ENCODE data around the gene CST11.

Gene CST11

DNA sequence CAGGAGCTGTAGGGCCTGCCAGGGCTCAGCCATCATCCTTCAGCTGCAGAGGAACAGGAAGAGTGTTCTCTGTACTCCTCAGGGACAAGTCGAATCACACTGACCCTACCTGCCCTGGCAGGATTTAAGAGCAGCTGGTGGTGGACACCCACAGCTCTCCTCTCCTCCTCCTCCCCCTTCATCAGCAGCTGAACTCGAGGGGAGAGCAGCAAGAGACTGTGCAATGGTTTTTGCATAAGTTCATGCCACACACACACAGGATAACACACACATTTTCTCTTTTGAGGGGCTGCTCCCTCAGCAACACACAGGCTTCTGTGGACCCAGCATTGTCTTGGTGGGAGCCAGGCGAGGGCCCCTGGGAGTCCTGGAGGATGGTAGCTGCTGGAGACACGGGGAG lies at the start of gene CST11:
TSS of gene CST11 (minus strand) at position 101 of the 400 bp plus-strand sequence. CDS start at position 36, 65 bp downstream.
- Histone ChIP-seq H3K9ac (no peak within 1 kb of the TSS), H3K27me3 (ENCODE audit: control insufficient read depth, insufficient read depth, low read length) (no peaks in the 10 kb centered on the region), H3K36me3 (ENCODE audit: control insufficient read depth, insufficient read depth, low read length) (no peaks in the 10 kb centered on the region), H3K4me1 (no peaks in the 10 kb centered on the region), H3K4me3 (ENCODE audit: low read depth, low read length) (no peak within 1 kb of the TSS), H3K4me2 (ENCODE audit: low read length) (no peak within 1 kb of the TSS), H3K79me2 (no peaks in the 10 kb centered on the region), H3K9me3 (ENCODE audit: control insufficient read depth, low read length) (no peaks in the 10 kb centered on the region), H3K27ac (no peak within 1 kb of the TSS), H2AFZ (no peak within 1 kb of the TSS)
- TF ChIP-seq, protein P1, sequence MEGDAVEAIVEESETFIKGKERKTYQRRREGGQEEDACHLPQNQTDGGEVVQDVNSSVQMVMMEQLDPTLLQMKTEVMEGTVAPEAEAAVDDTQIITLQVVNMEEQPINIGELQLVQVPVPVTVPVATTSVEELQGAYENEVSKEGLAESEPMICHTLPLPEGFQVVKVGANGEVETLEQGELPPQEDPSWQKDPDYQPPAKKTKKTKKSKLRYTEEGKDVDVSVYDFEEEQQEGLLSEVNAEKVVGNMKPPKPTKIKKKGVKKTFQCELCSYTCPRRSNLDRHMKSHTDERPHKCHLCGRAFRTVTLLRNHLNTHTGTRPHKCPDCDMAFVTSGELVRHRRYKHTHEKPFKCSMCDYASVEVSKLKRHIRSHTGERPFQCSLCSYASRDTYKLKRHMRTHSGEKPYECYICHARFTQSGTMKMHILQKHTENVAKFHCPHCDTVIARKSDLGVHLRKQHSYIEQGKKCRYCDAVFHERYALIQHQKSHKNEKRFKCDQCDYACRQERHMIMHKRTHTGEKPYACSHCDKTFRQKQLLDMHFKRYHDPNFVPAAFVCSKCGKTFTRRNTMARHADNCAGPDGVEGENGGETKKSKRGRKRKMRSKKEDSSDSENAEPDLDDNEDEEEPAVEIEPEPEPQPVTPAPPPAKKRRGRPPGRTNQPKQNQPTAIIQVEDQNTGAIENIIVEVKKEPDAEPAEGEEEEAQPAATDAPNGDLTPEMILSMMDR (IDR thresholded peaks at IDR 0.05): no peak

GRCh38 chr20:23501926-23502325 lies 49.2 kb upstream of the CST11 start:
- Histone ChIP-seq H3K4me2 (ENCODE audit: low read length) (no peak overlapping the region), H3K4me3 (ENCODE audit: low read depth, low read length) (no peak overlapping the region), H3K9me3 (ENCODE audit: control insufficient read depth, low read length) (no peaks in the 10 kb centered on the region), H2AFZ (no peak overlapping the region), H3K27ac (no peak overlapping the region), H3K27me3 (ENCODE audit: control insufficient read depth, insufficient read depth, low read length) (peaks cover 5% of the 10 kb centered on the region), H3K9ac (no peak overlapping the region), H3K4me1 (no peaks in the 10 kb centered on the region), H3K36me3 (ENCODE audit: control insufficient read depth, insufficient read depth, low read length) (no peaks in the 10 kb centered on the region), H3K79me2 (no peaks in the 10 kb centered on the region)
- TF ChIP-seq, protein P1 (IDR thresholded peaks at IDR 0.05): no peak

DNA sequence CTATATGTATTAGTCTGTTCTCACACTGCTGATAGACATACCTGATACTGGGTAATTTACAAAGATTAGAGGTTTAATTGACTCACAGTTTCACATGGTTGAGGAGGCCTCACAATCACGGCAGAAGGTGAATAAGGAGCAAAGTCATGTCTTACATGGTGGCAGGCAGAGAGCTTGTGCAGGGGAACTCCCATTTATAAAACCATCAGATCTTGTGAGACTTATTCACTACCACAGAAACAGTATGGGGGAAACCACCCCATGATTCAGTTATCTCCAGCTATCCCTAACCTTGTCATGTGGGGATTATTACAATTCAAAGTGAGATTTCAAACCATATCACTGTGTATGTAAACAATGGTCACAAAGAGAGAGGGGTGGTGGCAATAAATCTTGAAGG lies 44.9 kb upstream of the CST11 start:
- Histone ChIP-seq H3K4me2 (ENCODE audit: low read length) (no peak overlapping the region), H3K27ac (no peak overlapping the region), H3K79me2 (no peaks in the 10 kb centered on the region), H3K4me1 (no peaks in the 10 kb centered on the region), H3K36me3 (ENCODE audit: control insufficient read depth, insufficient read depth, low read length) (no peaks in the 10 kb centered on the region), H3K27me3 (ENCODE audit: control insufficient read depth, insufficient read depth, low read length) (peaks cover 5% of the 10 kb centered on the region), H3K9me3 (ENCODE audit: control insufficient read depth, low read length) (no peaks in the 10 kb centered on the region), H2AFZ (no peak overlapping the region), H3K4me3 (ENCODE audit: low read depth, low read length) (no peak overlapping the region), H3K9ac (no peak overlapping the region)
- TF ChIP-seq, protein P1 (IDR thresholded peaks at IDR 0.05): no peak

GRCh38 chr20:23493172-23493772 lies 40.6 kb upstream of the CST11 start:
- H3K4me1 ChIP-seq: no peaks in the 10 kb centered on the region
- no peaks in the 10 kb centered on the region for H3K27me3 ChIP-seq (ENCODE audit: control insufficient read depth, insufficient read depth, low read length)
- no peak overlapping the region for H3K27ac ChIP-seq
- H3K9ac ChIP-seq: no peak overlapping the region
- no peaks in the 10 kb centered on the region for H3K79me2 ChIP-seq
- H2AFZ ChIP-seq: no peak overlapping the region
- TF ChIP-seq, protein P1 (IDR thresholded peaks at IDR 0.05): no peak
- H3K4me2 ChIP-seq (ENCODE audit: low read length): no peak overlapping the region
- H3K9me3 ChIP-seq (ENCODE audit: control insufficient read depth, low read length): no peaks in the 10 kb centered on the region
- H3K36me3 ChIP-seq (ENCODE audit: control insufficient read depth, insufficient read depth, low read length): no peaks in the 10 kb centered on the region
- no peak overlapping the region for H3K4me3 ChIP-seq (ENCODE audit: low read depth, low read length)

DNA sequence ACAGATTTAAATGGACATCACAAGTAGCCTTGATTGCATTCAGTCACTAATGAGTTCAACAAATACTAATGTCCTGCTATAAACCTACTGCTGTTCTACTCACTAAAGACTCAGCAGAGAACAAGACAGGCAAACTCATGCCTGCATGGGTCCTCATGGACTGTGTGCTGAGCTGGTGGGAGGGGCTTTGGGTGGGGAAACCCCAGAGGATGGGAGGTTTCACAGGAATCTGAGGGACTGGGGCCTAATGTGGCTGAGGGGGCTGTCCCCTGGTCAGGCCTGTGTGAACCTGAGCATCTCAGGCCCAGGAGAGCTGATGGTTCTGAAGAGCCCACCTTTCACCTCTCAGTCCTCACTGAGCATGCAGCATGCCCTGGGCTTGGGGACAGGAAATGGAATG lies 39.6 kb upstream of the CST11 start:
- no peak overlapping the region for H2AFZ ChIP-seq
- H3K4me1 ChIP-seq: no peaks in the 10 kb centered on the region
- no peaks in the 10 kb centered on the region for H3K79me2 ChIP-seq
- H3K4me3 ChIP-seq (ENCODE audit: low read depth, low read length): no peak overlapping the region
- H3K27ac ChIP-seq: no peak overlapping the region
- no peaks in the 10 kb centered on the region for H3K36me3 ChIP-seq (ENCODE audit: control insufficient read depth, insufficient read depth, low read length)
- no peaks in the 10 kb centered on the region for H3K9me3 ChIP-seq (ENCODE audit: control insufficient read depth, low read length)
- H3K9ac ChIP-seq: no peak overlapping the region
- TF ChIP-seq, protein P1 (IDR thresholded peaks at IDR 0.05): no peak
- no peak overlapping the region for H3K4me2 ChIP-seq (ENCODE audit: low read length)
- no peaks in the 10 kb centered on the region for H3K27me3 ChIP-seq (ENCODE audit: control insufficient read depth, insufficient read depth, low read length)
